Small intestine (tissue), 7 donors: ENCODE results near the gene SRRM1. TPM values are rescaled to one million over a fixed set of nuclear protein-coding genes. Genes with fewer than 3 reads are reported as not detected.

Experiments
- DNase-seq, 2 donors: peaks; one replicate each; pipeline versions ENCODE4 v3.0.0 to v3.0.0-alpha.2; 2013
- FAIRE-seq: peaks from 2 replicates; lab custom pipeline; 2012; peaks lifted over from hg19 to GRCh38; lab: Jason Lieb, UNC
- H3K27ac ChIP-seq, 3 donors: one replicate each; pipeline ENCODE4 v1.5.1; 2013; ENCODE audit warnings: low read length in 2 of 3, mild to moderate bottlenecking in 2 of 3, control low read depth in 1 of 3, inconsistent platforms in 1 of 3, low read depth in 1 of 3, moderate library complexity in 1 of 3
- H3K27me3 ChIP-seq, 3 donors: one replicate each; pipeline ENCODE4 v1.6.1; 2013; ENCODE audit warnings: low read length in 3 of 3, inconsistent platforms in 1 of 3; ENCODE audit not compliant: control insufficient read depth in 3 of 3, insufficient read depth in 3 of 3
- H3K36me3 ChIP-seq, 3 donors: one replicate each; pipeline ENCODE4 v1.6.1; 2013; ENCODE audit warnings: low read length in 3 of 3, inconsistent platforms in 1 of 3, low read depth in 1 of 3, mild to moderate bottlenecking in 1 of 3, moderate library complexity in 1 of 3; ENCODE audit not compliant: control insufficient read depth in 3 of 3, insufficient read depth in 2 of 3
- H3K4me1 ChIP-seq, 3 donors: one replicate each; pipeline ENCODE4 v1.6.1; 2013; ENCODE audit warnings: low read length in 2 of 3, inconsistent platforms in 1 of 3, low read depth in 1 of 3, mild to moderate bottlenecking in 1 of 3, moderate library complexity in 1 of 3; ENCODE audit not compliant: control insufficient read depth in 3 of 3, insufficient read depth in 2 of 3
- H3K4me3 ChIP-seq, 3 donors: one replicate each; pipeline ENCODE4 v1.5.1; 2013; ENCODE audit warnings: low read length in 3 of 3, control low read depth in 1 of 3, inconsistent platforms in 1 of 3, low read depth in 1 of 3, mild to moderate bottlenecking in 1 of 3, moderate library complexity in 1 of 3
- H3K9me3 ChIP-seq, 2 donors: one replicate each; pipeline ENCODE4 v1.6.1; 2013; ENCODE audit warnings: low read depth in 1 of 2, low read length in 1 of 2; ENCODE audit not compliant: control insufficient read depth in 2 of 2, insufficient read depth in 1 of 2
- WGBS, 3 donors: extraction: QIAGEN DNeasy Blood & Tissue Kit; methylation state at CpG; one replicate each; pipeline ENCODE4 v1.1.7; 2013; 5-methylcytosine and 5-hydroxymethylcytosine counted together
- polyA plus RNA-seq, 4 donors: library from polyadenylated mRNA; stranded (reverse) in 3 of 4; unstranded in 1 of 4; fragments of 200-250 nt in 3 of 4; fragments of 120-200 nt in 1 of 4; gene quantifications; one replicate each; pipeline versions ENCODE4 v1.2.1 to v1.2.3, GENCODE V29; 2013
- donor health status: healthy with polysubstance abuse.
- donor health status: control.
- donor health status: control.
- donor health status: Bipolar disorder and iron deficiency.
- donor health status: healthy.

Gene SRRM1
- polyA plus RNA-seq, 4 donors: 24.0 to 107 (median 34.3) TPM

DNA sequence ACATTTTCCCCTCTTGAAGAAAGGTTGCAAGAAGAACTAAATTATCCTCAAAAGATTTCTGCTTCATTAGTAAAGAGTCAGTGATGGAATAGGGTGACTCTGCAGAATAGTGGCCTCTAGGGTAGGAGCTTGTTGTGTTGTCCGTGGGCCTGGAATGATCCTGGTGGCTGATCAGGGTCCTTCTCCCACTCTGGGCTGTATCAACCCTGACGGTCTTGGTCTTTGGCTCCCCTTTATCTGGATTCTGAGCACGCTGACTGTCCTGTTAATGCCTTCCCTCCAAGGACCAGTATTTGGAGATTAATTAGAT is 36.9 kb upstream of the SRRM1 start:
- FAIRE-seq: no peak
- H3K9me3 ChIP-seq: no peaks in the 10 kb centered on the region
- DNase-seq: no peak
- H3K27ac ChIP-seq: no peak overlapping the region
- H3K27me3 ChIP-seq: peaks cover 0 to 3% (median 0%) of the 10 kb centered on the region in 3 donors
- WGBS, 3 donors: 51 to 73% (median 61%) methylated on average over 3 of the region's 3 CpGs
- peaks cover 0 to 7% (median 0%) of the 10 kb centered on the region in 3 donors for H3K36me3 ChIP-seq
- peaks cover 0 to 3% (median 0%) of the 10 kb centered on the region in 3 donors for H3K4me1 ChIP-seq
- no peak overlapping the region for H3K4me3 ChIP-seq

DNA sequence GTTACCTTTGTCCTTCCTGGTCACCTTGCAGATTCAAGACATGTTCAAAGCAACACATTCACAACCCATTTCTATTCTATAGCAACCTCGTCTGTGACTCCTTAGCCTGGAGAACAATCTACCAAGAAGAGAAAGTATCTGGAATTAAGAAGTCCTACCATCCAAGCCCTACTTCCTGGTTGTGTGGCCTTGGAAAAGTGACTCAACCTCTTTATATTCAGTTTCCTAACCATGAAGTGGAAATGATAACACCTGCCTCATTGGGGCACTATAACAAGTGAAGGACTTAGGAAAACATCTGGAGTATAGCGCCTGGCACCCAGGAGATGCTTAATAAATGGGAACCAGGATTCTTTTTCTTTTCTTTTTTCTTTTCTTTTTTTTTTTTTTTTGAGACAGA is 36.5 kb upstream of the SRRM1 start:
- WGBS, 3 donors: 77 to 84% (median 79%) methylated on average over 2 of the region's 2 CpGs
- Histone ChIP-seq H3K4me3 (no peak overlapping the region), H3K4me1 (peaks cover 0 to 3% (median 0%) of the 10 kb centered on the region in 3 donors), H3K27ac (no peak overlapping the region), H3K27me3 (peaks cover 0 to 3% (median 0%) of the 10 kb centered on the region in 3 donors), H3K36me3 (peaks cover 0 to 7% (median 0%) of the 10 kb centered on the region in 3 donors), H3K9me3 (no peaks in the 10 kb centered on the region)
- FAIRE-seq (no peak), DNase-seq (peak in 1 of 2 donors; percentile 26)

DNA sequence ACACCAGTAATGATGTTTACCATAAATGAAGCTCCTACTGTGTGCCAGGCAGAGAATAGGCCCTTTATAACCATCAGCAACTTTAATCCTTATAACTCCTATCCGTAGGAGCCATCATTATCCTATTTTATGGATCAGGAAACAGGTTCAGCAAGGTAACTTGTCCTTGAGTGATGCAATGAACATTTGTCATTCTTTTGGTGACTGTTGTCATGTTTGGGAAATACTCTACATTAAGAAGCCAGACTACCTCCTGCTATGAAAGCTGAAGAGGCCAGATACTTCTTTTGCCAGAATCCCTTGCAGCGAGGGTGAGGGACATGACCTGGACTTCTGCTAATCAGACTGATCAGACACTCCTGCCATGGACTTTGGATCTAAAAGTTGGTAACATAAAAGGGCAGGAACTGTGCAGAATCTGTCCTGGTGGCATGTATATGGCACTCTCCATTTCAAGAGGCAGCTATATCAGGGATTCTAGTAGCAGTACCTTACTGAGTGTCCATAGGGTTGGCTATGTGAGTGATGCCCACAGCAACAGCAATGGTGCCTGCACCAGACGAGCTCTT is 33.1 kb upstream of the SRRM1 start:
- Histone ChIP-seq H3K27me3 (peaks cover 0 to 3% (median 0%) of the 10 kb centered on the region in 3 donors), H3K36me3 (peaks cover 0 to 7% (median 0%) of the 10 kb centered on the region in 3 donors), H3K4me3 (no peak overlapping the region), H3K9me3 (no peaks in the 10 kb centered on the region), H3K27ac (no peak overlapping the region), H3K4me1 (peaks cover 0 to 3% (median 0%) of the 10 kb centered on the region in 3 donors)
- WGBS, 3 donors: 25 to 59% (median 52%) methylated on average over 3 of the region's 3 CpGs
- FAIRE-seq (no peak), DNase-seq (peak; percentile 24 to 81)

DNA sequence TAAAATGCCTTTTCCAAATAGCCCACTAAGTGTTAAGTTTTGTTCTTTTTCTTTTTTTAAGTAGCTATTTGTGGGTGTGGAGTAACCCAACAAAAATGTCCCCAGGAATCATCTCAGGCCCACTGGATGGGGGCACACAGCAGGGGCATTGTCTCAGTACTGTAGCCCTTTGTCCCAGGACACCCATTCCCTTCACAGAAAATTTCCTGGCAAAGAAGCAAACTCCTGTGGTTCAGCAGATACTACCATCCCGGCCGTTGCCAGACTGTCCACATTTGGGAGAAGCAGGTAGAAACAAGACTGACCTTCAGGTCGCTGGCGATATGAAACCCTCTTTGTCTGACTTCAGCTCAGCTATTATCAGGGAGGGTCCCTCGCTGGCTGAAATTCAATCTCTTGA is 23.7 kb upstream of the SRRM1 start:
- H3K27ac ChIP-seq: no peak overlapping the region
- no peaks in the 10 kb centered on the region for H3K36me3 ChIP-seq
- no peak for DNase-seq
- no peaks in the 10 kb centered on the region for H3K9me3 ChIP-seq
- FAIRE-seq: no peak
- no peak overlapping the region for H3K4me3 ChIP-seq
- 74 to 76% (median 75%) methylated on average over 5 of the region's 5 CpGs for WGBS, 3 donors
- peaks cover 0 to 5% (median 0%) of the 10 kb centered on the region in 3 donors for H3K4me1 ChIP-seq
- H3K27me3 ChIP-seq: no peaks in the 10 kb centered on the region

DNA sequence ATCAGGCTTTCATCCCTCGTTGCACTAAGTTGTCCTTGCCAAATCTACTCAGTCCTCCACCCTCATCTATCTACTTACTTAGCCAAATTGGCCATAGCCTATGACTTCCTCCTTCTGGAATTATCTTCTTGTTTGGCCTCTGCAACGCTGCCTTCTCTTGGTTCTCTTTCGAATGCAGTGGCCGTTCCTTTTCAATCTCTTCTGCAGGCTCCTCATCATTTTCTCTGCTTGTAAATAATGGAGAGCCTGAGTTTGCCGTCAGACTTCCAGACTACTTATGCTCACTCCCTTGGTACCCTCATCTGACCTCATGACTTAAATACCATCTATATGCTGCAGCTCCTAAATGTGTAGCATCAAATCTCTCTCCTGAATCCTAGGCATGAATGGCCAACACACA is 22.4 kb upstream of the SRRM1 start:
- Histone ChIP-seq H3K4me3 (no peak overlapping the region), H3K9me3 (no peaks in the 10 kb centered on the region), H3K27me3 (no peaks in the 10 kb centered on the region), H3K27ac (no peak overlapping the region), H3K4me1 (peaks cover 0 to 5% (median 0%) of the 10 kb centered on the region in 3 donors), H3K36me3 (no peaks in the 10 kb centered on the region)
- no peak for DNase-seq
- FAIRE-seq: no peak
- 70 to 82% (median 73%) methylated on average over 5 of the region's 5 CpGs for WGBS, 3 donors

DNA sequence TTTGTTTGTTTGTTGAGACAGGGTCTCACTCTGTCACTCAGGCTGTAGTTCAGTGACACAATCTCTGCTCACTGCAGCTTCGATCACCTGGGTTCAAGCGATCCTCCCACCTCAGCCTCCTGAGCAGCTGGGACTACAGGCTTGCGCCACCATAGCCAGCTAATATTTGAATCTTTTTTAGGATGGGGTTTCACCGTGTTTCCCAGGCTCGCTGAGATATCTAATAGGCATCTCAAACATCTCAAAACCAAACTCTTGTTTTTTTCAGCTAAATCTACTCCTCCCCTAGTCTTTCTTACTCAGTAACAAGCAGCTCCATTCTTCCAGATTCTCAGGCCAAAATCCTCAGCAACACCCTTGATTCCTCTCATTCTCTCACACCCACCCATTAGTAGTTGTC is 22.0 kb upstream of the SRRM1 start:
- Histone ChIP-seq H3K27me3 (no peaks in the 10 kb centered on the region), H3K9me3 (no peaks in the 10 kb centered on the region), H3K36me3 (no peaks in the 10 kb centered on the region), H3K4me1 (peaks cover 0 to 5% (median 0%) of the 10 kb centered on the region in 3 donors), H3K27ac (no peak overlapping the region), H3K4me3 (no peak overlapping the region)
- DNase-seq (no peak), FAIRE-seq (no peak)
- 86 to 91% (median 90%) methylated on average over 5 of the region's 5 CpGs for WGBS, 3 donors

DNA sequence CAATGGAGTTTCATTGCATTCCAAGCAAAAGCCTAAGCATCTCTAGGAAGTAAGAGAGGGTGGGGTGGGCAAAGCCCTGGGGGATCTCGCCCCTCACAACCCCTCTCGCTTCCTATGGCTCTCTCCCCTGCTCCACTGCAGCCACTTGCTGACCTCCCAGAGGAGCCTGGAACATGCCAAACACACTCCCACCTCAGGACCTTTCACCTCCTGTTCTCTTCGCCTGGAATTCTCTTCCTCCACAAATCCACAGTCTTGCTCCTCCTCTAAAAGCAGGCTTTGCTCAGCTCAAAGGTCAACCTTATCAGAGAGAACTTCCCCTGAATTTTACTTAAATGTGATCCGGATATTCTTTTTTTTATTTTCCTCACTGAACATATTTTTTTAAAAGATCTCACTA is 20.9 kb upstream of the SRRM1 start:
- peaks cover 0 to 5% (median 0%) of the 10 kb centered on the region in 3 donors for H3K4me1 ChIP-seq
- H3K4me3 ChIP-seq: no peak overlapping the region
- H3K27me3 ChIP-seq: no peaks in the 10 kb centered on the region
- FAIRE-seq: no peak
- no peak for DNase-seq
- WGBS, 3 donors: 21 to 46% (median 36%) methylated on average over 4 of the region's 4 CpGs
- no peak overlapping the region for H3K27ac ChIP-seq
- no peaks in the 10 kb centered on the region for H3K9me3 ChIP-seq
- H3K36me3 ChIP-seq: no peaks in the 10 kb centered on the region

DNA sequence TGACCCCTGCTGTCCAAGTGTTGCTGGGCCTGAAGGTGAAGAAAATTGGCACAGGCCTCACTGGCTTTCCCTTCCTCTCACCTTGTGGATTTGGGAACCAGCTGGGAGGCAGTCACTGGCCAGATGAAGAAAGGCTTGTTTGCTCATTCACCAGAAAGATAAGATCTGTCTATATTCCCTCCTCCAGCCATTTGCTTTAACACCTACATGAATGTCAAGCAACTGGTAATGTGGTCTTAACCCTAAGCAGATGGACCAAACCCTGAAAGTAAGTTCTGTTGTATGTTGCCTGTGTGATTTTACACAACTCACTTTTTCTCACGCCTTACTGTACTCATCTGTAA is 10.3 kb upstream of the SRRM1 start:
- Histone ChIP-seq H3K4me1 (peaks cover 0 to 4% (median 0%) of the 10 kb centered on the region in 3 donors), H3K36me3 (no peaks in the 10 kb centered on the region), H3K27ac (no peak overlapping the region), H3K27me3 (no peaks in the 10 kb centered on the region), H3K9me3 (no peaks in the 10 kb centered on the region), H3K4me3 (no peak overlapping the region)
- WGBS, 3 donors: 90 to 95% (median 91%) methylated on average over 1 of the region's 1 CpG
- no peak for DNase-seq
- no peak for FAIRE-seq
